ENCODE data around the gene TMSB10. TPM values are rescaled to one million over a fixed set of nuclear protein-coding genes. Genes with fewer than 3 reads are reported as not detected.
"Not testable (repeated sequence)": the region's sequence is repeated elsewhere in the genome, so short reads cannot be mapped to it uniquely, and the experiment has no call there.

Gene TMSB10
- total RNA-seq, 4 donors from 2014 or later: 693 to 2,974 (median 1,499) TPM

DNA sequence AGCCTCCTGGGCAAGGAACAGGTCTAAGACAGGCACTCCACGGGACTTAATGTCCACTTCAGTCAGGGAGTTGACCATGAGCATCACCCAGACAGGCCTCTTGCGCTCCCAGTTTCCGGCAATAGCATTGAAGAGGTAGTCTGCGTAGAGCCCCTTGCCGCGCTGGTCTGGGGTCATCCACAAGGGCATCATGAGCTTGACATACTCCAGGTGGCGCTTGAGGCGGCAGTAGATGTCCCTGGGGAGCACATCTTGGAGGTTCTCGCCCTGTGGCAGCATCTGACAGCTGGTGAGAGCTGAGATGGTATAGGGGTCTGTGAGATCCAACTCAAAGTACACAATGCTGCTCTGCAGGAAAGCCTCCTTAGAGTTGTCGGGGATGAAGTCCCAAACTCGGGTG, 35.1 kb upstream of the TMSB10 start:
- DNase-seq: no peak
- no peaks in the 10 kb centered on the region for H3K9me3 ChIP-seq
- TF ChIP-seq POLR2A (IDR thresholded peaks at IDR 0.05): no peak
- TF ChIP-seq CTCF (IDR thresholded peaks at IDR 0.05): no peak
- no peak overlapping the region for H3K27ac ChIP-seq
- intact Hi-C loops (cut with DNase I; ENCODE audit: low total_unique reads): no loop called here
- H3K4me1 ChIP-seq: no peaks in the 10 kb centered on the region
- H3K27me3 ChIP-seq: no peaks in the 10 kb centered on the region
- H3K4me3 ChIP-seq: no peak overlapping the region
- no peaks in the 10 kb centered on the region for H3K36me3 ChIP-seq

- H3K4me3 ChIP-seq; H3K27me3 ChIP-seq; DNase-seq; H3K27ac ChIP-seq; H3K36me3 ChIP-seq; H3K4me1 ChIP-seq; H3K9me3 ChIP-seq; intact Hi-C loops (cut with DNase I; ENCODE audit: low total_unique reads): not testable (repeated sequence)
Observed at GRCh38 chr2:84872691-84873090, 32.8 kb upstream of the TMSB10 start.

GRCh38 chr2:84873350-84873749, 32.1 kb upstream of the TMSB10 start:
- Histone ChIP-seq H3K4me1 (no peaks in the 10 kb centered on the region), H3K36me3 (no peaks in the 10 kb centered on the region), H3K27ac (no peak overlapping the region), H3K27me3 (no peaks in the 10 kb centered on the region), H3K4me3 (no peak overlapping the region), H3K9me3 (no peaks in the 10 kb centered on the region)
- no peak for TF ChIP-seq CTCF (IDR thresholded peaks at IDR 0.05)
- no peak for TF ChIP-seq POLR2A (IDR thresholded peaks at IDR 0.05)
- intact Hi-C loops (cut with DNase I; ENCODE audit: low total_unique reads): no loop called here
- no peak for DNase-seq

DNA sequence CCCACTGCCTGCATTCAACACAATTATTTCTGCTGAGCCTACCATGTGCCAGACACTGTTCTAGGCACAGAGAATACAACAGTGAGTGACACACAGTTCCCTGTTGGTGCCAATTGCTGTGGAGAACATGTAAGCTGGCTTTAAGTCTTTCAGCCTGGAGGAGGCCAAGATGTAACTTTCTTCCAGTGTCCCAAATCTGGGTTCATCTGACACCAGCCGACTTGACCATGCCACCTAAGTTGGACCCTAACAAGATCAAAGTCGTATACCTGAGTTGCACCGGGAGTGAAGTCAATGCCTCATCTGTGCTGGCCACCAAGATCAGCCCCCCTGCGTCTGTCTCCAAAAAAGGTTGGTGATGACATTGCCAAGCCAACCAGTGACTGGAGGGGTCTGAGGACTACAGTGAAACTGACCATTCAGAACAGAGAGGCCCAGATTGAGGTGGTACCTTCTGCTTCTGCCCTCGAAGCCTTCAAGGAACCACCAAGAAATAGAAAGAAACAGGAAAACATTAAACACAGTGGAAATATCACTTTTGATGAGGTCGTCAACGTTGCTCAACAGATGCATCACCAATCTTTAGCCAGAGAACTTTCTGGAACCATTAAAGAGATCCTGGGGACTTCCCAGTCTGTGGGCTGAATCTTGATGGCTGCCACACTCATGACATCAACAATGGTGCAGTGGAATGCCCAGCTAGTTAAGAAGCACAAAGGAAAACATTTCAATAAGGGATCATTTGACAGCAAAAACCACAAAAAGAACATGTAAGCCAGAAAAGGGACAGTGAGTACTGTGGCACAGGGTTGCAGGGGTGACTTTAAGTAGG, 30.9 kb upstream of the TMSB10 start:
- Histone ChIP-seq H3K27ac (no peak overlapping the region), H3K27me3 (no peaks in the 10 kb centered on the region), H3K9me3 (no peaks in the 10 kb centered on the region), H3K36me3 (no peaks in the 10 kb centered on the region), H3K4me3 (no peak overlapping the region), H3K4me1 (peaks cover 0 to 2% of the 10 kb centered on the region in 2 donors)
- TF ChIP-seq CTCF (IDR thresholded peaks at IDR 0.05) (no peak), POLR2A (IDR thresholded peaks at IDR 0.05) (no peak)
- intact Hi-C loops (cut with DNase I; ENCODE audit: low total_unique reads): no loop called here
- DNase-seq: no peak

DNA sequence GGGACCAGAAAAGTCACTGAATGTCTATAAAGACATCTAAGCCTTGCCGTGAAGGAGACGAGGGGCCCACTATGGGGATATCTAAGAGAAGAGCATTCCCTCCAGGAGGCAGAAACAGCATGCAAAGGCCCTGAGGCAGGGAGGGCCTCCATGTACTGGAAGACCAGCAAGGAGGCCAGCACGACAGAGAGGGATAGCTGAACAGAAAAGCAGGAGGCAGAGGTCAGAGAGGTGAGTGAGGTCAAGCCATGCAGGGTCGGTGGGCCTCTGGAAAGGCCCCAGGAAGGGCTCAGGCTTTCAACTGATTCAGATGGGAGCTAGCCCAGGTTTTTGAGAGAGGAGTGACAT, 30.3 kb upstream of the TMSB10 start:
- peaks cover 0 to 8% of the 10 kb centered on the region in 2 donors for H3K4me1 ChIP-seq
- intact Hi-C loops (cut with DNase I; ENCODE audit: low total_unique reads): no loop called here

DNA sequence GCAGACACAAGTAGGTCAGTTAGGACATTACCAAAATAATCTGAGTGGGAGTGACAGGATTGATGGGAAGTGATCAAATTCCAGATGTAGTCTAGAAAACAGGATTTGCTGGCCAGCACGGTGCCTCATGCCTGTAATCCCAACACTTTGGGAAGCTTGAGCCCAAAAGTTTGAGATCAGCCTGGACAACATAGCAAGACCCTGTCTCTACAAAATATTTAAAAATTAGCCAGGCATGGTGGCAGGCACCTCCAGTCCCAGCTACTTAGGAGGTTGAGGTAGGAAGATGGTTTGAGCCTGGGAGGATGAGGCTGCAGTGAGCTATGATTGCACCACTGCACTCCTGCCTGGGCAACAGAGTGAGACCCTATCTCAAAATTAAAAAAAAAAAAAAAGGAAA, 29.8 kb upstream of the TMSB10 start:
- H3K36me3 ChIP-seq; intact Hi-C loops (cut with DNase I; ENCODE audit: low total_unique reads); H3K4me3 ChIP-seq; H3K27ac ChIP-seq; H3K9me3 ChIP-seq; H3K27me3 ChIP-seq; DNase-seq: not testable (repeated sequence)
- H3K4me1 ChIP-seq: peaks cover 0 to 12% of the 10 kb centered on the region in 2 donors

More for the DNA sequence above, 30.3 kb upstream of the TMSB10 start:
- Histone ChIP-seq H3K27me3 (no peaks in the 10 kb centered on the region), H3K27ac (no peak overlapping the region), H3K9me3 (no peaks in the 10 kb centered on the region), H3K4me3 (no peak overlapping the region), H3K36me3 (no peaks in the 10 kb centered on the region)
- TF ChIP-seq POLR2A (IDR thresholded peaks at IDR 0.05) (no peak), CTCF (IDR thresholded peaks at IDR 0.05) (no peak)
- DNase-seq: no peak

Data from uterus (tissue), 4 donors.